Right lobe of liver (tissue), 4 donors: ENCODE measurements around the gene DRC1.

Source experiments
- POLR2A ChIP-seq: fragments of 450-650 bp; IDR thresholded peaks from one replicate; pipeline ENCODE4 v1.6.1; 2017; ENCODE audit warnings: antibody characterized with exemption, mild to moderate bottlenecking
- TF ChIP-seq, protein P1 (sequence below), 4 donors: fragments of 200-600 bp in 3 of 4; fragments of 450-650 bp in 1 of 4; IDR thresholded peaks; one replicate each; pipeline versions ENCODE4 v1.5.1 to v1.8.0; 2016 to 2022; ENCODE audit warnings: antibody characterized with exemption in 4 of 4, mild to moderate bottlenecking in 2 of 4
- donor health status: DM: no; HTN: no; CAD: no.
- donor health status: DM: no; HTN: no; CAD: no.
- donor health status: DM: no; HTN: yes; CAD: no.

DNA sequence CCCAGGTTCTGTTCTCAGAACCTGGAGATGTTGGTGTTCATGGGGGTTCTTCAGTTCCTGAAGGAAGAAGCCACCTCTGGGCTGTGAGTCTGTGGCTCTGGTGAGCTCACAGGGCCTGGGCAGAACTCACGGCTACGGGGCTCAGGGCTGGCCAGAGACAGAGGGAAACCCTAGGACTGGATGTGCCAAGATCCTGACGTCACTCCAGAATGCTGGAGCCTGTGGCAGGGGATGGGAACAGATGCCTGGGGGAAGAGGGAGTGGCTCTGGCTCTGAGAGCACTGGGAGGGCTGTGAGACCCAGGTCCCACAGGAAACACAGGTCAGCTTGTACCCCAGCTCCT lies 76.2 kb downstream of the DRC1 start, which contains the start of gene OTOF:
- TF ChIP-seq, protein P1, sequence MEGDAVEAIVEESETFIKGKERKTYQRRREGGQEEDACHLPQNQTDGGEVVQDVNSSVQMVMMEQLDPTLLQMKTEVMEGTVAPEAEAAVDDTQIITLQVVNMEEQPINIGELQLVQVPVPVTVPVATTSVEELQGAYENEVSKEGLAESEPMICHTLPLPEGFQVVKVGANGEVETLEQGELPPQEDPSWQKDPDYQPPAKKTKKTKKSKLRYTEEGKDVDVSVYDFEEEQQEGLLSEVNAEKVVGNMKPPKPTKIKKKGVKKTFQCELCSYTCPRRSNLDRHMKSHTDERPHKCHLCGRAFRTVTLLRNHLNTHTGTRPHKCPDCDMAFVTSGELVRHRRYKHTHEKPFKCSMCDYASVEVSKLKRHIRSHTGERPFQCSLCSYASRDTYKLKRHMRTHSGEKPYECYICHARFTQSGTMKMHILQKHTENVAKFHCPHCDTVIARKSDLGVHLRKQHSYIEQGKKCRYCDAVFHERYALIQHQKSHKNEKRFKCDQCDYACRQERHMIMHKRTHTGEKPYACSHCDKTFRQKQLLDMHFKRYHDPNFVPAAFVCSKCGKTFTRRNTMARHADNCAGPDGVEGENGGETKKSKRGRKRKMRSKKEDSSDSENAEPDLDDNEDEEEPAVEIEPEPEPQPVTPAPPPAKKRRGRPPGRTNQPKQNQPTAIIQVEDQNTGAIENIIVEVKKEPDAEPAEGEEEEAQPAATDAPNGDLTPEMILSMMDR (IDR thresholded peaks at IDR 0.05) = no peak
- no peak for TF ChIP-seq POLR2A
